Measurements from ENCODE around the gene ZNF236.

Gene ZNF236

DNA sequence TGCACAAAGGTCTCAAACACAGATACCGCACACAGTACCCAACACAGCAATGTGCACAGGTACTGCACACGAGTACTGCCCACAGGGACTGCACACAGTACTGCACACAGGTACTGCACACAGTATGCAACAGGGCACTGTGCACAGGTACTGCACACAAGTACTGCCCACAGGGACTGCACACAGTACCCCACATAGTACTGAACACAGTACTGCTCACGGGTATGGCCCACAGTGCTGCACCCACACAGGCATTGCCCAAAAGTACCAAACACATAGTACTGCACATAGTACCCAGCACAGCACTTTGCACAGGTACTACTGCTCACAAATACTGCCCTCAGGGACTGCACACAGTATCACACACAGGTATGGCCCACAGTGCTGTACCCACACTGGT lies 73.1 kb downstream of the ZNF236 start:
- Histone ChIP-seq H3K27ac (ENCODE audit: low read depth, low read length) (no peak overlapping the region), H3F3A (ENCODE audit: insufficient read depth) (no peaks in the 10 kb centered on the region), H3K36me3 (ENCODE audit: low read length) (peaks cover 43% of the 10 kb centered on the region), H3K9me3 (ENCODE audit: insufficient read depth, low read length) (no peaks in the 10 kb centered on the region), H3K9me2 (replicated peaks; ENCODE audit: insufficient read depth, low read length) (no peaks in the 10 kb centered on the region), H3K79me2 (ENCODE audit: insufficient read depth, low read length) (no peaks in the 10 kb centered on the region), H3K9ac (ENCODE audit: low read length) (no peak overlapping the region), H4K20me1 (ENCODE audit: low read depth, low read length) (no peaks in the 10 kb centered on the region), H3K27me3 (ENCODE audit: low read length) (no peaks in the 10 kb centered on the region), H3K4me3 (ENCODE audit: insufficient read depth, low read length, poor library complexity, severe bottlenecking) (no peak overlapping the region), H3K4me2 (ENCODE audit: low read depth, low read length, poor library complexity, severe bottlenecking) (no peak overlapping the region), H2AFZ (ENCODE audit: low read depth, low read length, severe bottlenecking) (no peak overlapping the region)
- TF ChIP-seq EZH2phosphoT487 (conservative IDR thresholded peaks at IDR 0.05; ENCODE audit: low read length) (no peak), CTCF (IDR thresholded peaks at IDR 0.05; ENCODE audit: insufficient read depth, low read length, poor library complexity, severe bottlenecking) (no peak)

GRCh38 chr18:76896677-76897076 lies 74.3 kb downstream of the ZNF236 start:
- Histone ChIP-seq H3K36me3 (ENCODE audit: low read length) (peaks cover 38% of the 10 kb centered on the region), H3K4me3 (ENCODE audit: insufficient read depth, low read length, poor library complexity, severe bottlenecking) (no peak overlapping the region)

GRCh38 chr18:76897257-76897656 lies 74.9 kb downstream of the ZNF236 start:
- H3K79me2 ChIP-seq (ENCODE audit: insufficient read depth, low read length), result no peaks in the 10 kb centered on the region
- no peak overlapping the region for H3K9ac ChIP-seq (ENCODE audit: low read length)
- H3K4me3 ChIP-seq (ENCODE audit: insufficient read depth, low read length, poor library complexity, severe bottlenecking), result no peak overlapping the region
- no peaks in the 10 kb centered on the region for H3K9me2 ChIP-seq (replicated peaks; ENCODE audit: insufficient read depth, low read length)
- H3K9me3 ChIP-seq (ENCODE audit: insufficient read depth, low read length), result no peaks in the 10 kb centered on the region
- H3K27me3 ChIP-seq (ENCODE audit: low read length), result no peaks in the 10 kb centered on the region
- no peak overlapping the region for H3K27ac ChIP-seq (ENCODE audit: low read depth, low read length)
- no peaks in the 10 kb centered on the region for H4K20me1 ChIP-seq (ENCODE audit: low read depth, low read length)
- H2AFZ ChIP-seq (ENCODE audit: low read depth, low read length, severe bottlenecking), result no peak overlapping the region
- no peak overlapping the region for H3K4me2 ChIP-seq (ENCODE audit: low read depth, low read length, poor library complexity, severe bottlenecking)
- H3F3A ChIP-seq (ENCODE audit: insufficient read depth), result no peaks in the 10 kb centered on the region
- TF ChIP-seq EZH2phosphoT487 (conservative IDR thresholded peaks at IDR 0.05; ENCODE audit: low read length), result no peak
- TF ChIP-seq CTCF (IDR thresholded peaks at IDR 0.05; ENCODE audit: insufficient read depth, low read length, poor library complexity, severe bottlenecking), result no peak
- peaks cover 35% of the 10 kb centered on the region for H3K36me3 ChIP-seq (ENCODE audit: low read length)

More at GRCh38 chr18:76896677-76897076, 74.3 kb downstream of the ZNF236 start:
- no peak overlapping the region for H3K4me2 ChIP-seq (ENCODE audit: low read depth, low read length, poor library complexity, severe bottlenecking)
- no peak overlapping the region for H3K27ac ChIP-seq (ENCODE audit: low read depth, low read length)
- no peaks in the 10 kb centered on the region for H3F3A ChIP-seq (ENCODE audit: insufficient read depth)
- H4K20me1 ChIP-seq (ENCODE audit: low read depth, low read length), result no peaks in the 10 kb centered on the region
- H2AFZ ChIP-seq (ENCODE audit: low read depth, low read length, severe bottlenecking), result no peak overlapping the region
- TF ChIP-seq EZH2phosphoT487 (conservative IDR thresholded peaks at IDR 0.05; ENCODE audit: low read length) (no peak), CTCF (IDR thresholded peaks at IDR 0.05; ENCODE audit: insufficient read depth, low read length, poor library complexity, severe bottlenecking) (no peak)
- H3K9ac ChIP-seq (ENCODE audit: low read length), result no peak overlapping the region
- no peaks in the 10 kb centered on the region for H3K9me2 ChIP-seq (replicated peaks; ENCODE audit: insufficient read depth, low read length)
- no peaks in the 10 kb centered on the region for H3K27me3 ChIP-seq (ENCODE audit: low read length)
- no peaks in the 10 kb centered on the region for H3K79me2 ChIP-seq (ENCODE audit: insufficient read depth, low read length)
- H3K9me3 ChIP-seq (ENCODE audit: insufficient read depth, low read length), result no peaks in the 10 kb centered on the region

All from SU-DHL-6 (cell line).